ENCODE results near the gene PRR5.
"Not testable (repeated sequence)": the region's sequence is repeated elsewhere in the genome, so short reads cannot be mapped to it uniquely, and the experiment has no call there.

Gene PRR5

DNA sequence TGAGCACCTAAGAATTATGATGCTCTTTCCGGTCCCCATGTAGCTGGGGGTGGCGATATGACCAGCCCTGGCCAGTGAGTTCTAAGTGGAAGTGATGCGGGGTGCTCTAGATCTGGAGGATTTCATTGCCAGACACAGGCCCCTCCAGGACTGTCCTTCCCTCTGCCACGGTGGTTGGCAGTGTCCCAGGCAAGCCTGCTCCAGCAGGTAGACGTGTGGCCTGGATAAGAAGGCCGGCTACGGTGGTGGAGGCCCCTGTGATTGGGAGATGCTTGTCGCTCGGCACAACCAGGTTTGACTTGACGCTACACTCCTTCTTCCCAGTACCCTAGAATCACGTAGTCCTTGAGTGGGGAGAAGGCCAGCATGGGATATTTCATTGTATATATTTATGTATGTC is 41.2 kb downstream of the PRR5 start:
- DNase-seq (ENCODE audit: extremely low read depth, low read depth): no peak
- TF ChIP-seq, protein P1, sequence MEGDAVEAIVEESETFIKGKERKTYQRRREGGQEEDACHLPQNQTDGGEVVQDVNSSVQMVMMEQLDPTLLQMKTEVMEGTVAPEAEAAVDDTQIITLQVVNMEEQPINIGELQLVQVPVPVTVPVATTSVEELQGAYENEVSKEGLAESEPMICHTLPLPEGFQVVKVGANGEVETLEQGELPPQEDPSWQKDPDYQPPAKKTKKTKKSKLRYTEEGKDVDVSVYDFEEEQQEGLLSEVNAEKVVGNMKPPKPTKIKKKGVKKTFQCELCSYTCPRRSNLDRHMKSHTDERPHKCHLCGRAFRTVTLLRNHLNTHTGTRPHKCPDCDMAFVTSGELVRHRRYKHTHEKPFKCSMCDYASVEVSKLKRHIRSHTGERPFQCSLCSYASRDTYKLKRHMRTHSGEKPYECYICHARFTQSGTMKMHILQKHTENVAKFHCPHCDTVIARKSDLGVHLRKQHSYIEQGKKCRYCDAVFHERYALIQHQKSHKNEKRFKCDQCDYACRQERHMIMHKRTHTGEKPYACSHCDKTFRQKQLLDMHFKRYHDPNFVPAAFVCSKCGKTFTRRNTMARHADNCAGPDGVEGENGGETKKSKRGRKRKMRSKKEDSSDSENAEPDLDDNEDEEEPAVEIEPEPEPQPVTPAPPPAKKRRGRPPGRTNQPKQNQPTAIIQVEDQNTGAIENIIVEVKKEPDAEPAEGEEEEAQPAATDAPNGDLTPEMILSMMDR (IDR thresholded peaks at IDR 0.05; ENCODE audit: low read depth, low read length, missing control alignments): no peak
- H3K4me3 ChIP-seq (replicated peaks; ENCODE audit: low read depth, low read length): no peak overlapping the region

DNA sequence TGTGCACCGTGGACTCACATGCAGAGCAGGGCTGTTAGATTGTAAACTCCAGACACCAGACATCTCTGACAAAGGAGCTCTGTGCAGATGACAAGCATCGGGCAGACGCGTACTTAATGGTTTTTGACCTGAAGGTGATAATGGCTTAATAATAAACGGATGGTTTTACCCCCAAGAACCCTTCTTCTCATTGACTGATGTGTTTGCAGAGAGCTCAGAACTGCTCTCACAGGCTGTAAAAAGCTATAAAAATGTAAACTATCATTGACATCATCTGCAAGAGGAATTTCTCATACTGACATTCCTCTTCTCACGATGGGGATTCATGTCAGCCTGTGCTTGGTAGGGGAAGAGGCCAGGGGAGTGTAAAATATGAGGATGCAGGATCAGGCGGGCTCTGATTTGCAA is 41.8 kb downstream of the PRR5 start:
- no peak overlapping the region for H3K4me3 ChIP-seq (replicated peaks; ENCODE audit: low read depth, low read length)
- TF ChIP-seq, protein P1 (IDR thresholded peaks at IDR 0.05; ENCODE audit: low read depth, low read length, missing control alignments): no peak
- no peak for DNase-seq (ENCODE audit: extremely low read depth, low read depth)

DNA sequence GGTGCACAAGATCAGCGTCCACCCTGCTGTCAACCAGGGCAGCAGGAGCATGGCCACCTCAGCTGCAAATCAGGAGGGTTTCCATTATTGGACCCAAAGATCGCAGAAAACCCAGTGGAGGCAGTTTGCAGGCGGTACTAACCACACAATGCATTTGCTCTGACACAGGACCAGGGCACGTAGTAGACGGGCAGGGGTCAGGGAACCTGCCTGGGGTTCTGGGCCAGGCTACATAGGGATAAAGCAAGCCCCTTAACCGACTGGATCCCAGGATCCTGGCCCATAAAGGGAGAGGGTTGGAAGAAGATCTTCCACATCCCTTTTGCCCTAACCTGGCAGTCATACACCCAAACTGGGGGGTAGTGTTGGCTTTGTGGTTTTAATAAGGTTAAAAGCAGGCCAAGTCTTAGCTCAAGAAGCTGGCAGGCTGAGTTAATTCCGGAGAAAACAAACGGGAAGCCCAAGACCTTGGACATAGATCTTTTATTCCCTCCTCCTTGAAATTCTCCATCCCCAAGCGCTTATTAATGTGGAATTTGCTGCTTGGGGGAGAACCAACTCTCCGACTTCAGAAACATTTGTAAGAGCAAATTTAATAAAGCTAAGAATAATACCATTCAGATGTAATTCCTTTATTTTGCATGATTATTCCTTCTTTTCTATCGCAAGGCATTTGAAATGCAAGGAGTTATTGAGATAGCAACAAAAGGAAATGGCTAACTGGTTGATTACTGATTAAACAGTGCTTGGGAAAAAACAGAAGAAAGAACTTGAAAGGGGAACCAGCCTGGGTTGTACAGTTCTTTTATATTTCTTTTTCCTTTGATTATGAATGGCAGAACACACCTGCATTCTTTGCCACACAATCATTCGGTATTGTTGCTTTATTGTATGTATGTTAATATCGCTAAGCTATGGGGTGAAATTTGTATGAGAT is 44.1 kb downstream of the PRR5 start:
- no peak for DNase-seq (ENCODE audit: extremely low read depth, low read depth)
- TF ChIP-seq, protein P1 (IDR thresholded peaks at IDR 0.05; ENCODE audit: low read depth, low read length, missing control alignments): no peak
- H3K4me3 ChIP-seq (replicated peaks; ENCODE audit: low read depth, low read length): no peak overlapping the region

DNA sequence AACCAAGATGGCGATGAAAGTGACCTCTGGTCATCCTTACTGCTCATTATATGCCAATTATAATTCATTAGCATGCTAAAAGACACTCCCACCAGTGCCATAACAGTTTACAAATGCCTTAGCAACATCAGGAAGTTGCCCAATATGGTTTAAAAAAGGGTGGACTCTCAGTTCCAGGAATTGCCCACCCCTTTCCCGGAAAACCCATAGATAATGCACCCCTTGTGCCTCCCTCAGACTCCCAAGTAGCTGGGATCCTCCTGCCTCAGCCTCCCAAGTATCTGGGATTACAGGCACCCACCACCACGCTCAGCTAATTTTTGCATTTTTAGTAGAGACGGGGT is 45.8 kb downstream of the PRR5 start:
- H3K4me3 ChIP-seq (replicated peaks; ENCODE audit: low read depth, low read length); DNase-seq (ENCODE audit: extremely low read depth, low read depth): not testable (repeated sequence)

DNA sequence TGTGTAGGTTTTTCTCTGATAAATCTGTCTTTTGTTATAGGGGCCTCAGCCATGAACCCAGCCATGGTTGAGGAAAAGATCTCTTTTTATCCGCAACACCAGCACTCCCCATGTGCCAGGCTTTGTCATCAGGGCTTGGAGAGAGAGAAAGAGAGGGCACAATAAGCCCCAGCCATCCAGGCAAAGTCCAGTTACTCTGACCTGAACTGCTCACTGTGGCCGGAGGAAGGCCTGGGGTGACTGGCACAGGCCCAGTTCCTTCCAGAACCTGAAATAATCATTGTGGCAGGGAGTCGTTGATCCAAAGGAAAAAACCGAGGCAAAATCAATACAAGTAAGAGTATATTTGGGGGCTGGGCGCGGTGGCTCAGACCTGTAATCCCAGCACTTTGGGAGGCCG is 46.5 kb downstream of the PRR5 start:
- DNase-seq (ENCODE audit: extremely low read depth, low read depth): no peak
- TF ChIP-seq, protein P1 (IDR thresholded peaks at IDR 0.05; ENCODE audit: low read depth, low read length, missing control alignments): no peak
- H3K4me3 ChIP-seq (replicated peaks; ENCODE audit: low read depth, low read length): no peak overlapping the region

DNA sequence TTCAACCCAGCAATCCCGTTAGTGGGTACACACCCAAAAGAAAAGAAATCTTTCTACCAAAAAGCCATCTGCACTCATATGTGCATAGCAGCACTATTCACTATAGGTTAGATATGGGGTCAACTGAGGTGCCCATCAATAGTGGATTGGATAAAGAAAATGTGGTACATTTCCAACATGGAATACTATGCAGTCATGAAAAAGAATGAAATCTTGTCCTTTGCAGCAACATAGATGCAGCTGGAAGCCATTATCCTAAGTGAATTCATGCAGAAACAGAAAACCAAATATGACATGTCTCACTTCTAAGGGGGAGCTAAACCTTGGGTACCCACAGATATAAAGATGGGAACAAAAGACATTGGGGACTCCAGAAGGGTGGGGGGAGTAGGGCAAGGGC is 48.5 kb downstream of the PRR5 start:
- TF ChIP-seq, protein P1 (IDR thresholded peaks at IDR 0.05; ENCODE audit: low read depth, low read length, missing control alignments): no peak
- DNase-seq (ENCODE audit: extremely low read depth, low read depth): no peak
- H3K4me3 ChIP-seq (replicated peaks; ENCODE audit: low read depth, low read length): no peak overlapping the region

DNA sequence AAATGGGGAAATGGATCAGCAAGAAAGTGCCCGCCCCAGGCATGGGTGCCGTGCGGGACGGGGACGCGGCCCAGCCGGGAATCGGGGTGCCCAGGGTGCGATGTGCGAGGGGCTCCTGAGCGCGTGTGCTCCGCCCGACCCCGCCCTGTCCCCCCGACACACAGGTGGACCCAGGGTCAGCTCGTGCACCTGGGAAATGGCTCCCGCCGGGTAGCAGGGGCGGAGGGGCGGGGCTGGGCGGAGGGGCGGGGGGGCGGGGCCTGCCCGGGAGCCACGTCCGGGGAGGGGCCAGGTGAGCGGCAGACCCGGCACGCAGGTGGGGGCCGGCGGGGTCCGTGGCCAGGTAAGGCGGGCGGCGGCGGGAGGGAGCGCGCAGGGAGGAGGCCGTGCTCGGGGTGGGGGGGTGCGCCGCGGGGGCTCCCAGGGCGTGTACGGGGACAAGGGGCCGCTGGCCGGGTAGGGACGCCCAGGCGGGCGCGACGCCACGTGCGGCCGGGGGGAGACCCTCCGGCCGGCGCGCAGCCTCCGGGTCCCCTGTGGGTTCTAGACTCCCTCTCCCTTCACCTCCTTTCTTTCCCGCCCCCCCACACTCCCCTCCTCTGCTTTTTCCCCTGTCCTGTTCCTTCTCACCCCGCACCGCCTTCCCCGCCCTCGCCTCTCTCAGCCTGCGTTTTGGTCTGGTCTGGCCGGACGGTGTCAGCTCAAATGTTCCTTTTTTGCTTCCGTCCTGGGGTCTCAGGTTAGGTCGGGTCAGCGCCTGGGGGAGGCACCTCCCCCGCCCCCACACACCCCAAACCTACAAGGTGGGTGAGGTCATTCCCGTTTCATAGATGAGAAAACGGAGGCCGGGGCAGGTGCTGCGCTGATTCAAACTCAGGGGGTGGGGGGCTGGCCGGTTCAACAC is 50.5 kb downstream of the PRR5 start, which contains the start of gene ARHGAP8:
Gene ARHGAP8, plus strand, starts transcription at position 291 of the 904 bp plus-strand sequence. CDS start 33,953 bp downstream, outside the sequence.
- DNase-seq (ENCODE audit: extremely low read depth, low read depth): no peak
- H3K4me3 ChIP-seq (replicated peaks; ENCODE audit: low read depth, low read length): no peak within 1 kb of the TSS
- TF ChIP-seq, protein P1 (IDR thresholded peaks at IDR 0.05; ENCODE audit: low read depth, low read length, missing control alignments): no peak
